HL-60 (cell line): ENCODE data around the gene JADE2.

Experiments used
- GABPA ChIP-seq: IDR thresholded peaks from 2 replicates; pipeline ENCODE4 v1.6.1; 2012; ENCODE audit warnings: low read depth
- POLR2AphosphoS5 ChIP-seq: IDR thresholded peaks from 2 replicates; pipeline ENCODE4 v1.6.1; 2012; ENCODE audit warnings: low read depth
- SPI1 ChIP-seq: IDR thresholded peaks from 2 replicates; pipeline ENCODE4 v1.6.1; 2012; ENCODE audit warnings: low read depth, mild to moderate bottlenecking, borderline replicate concordance
- TF ChIP-seq, protein P1 (sequence below): IDR thresholded peaks from one replicate; pipeline ENCODE4 v1.5.1; 2011; ENCODE audit warnings: low read length, control low read depth, inconsistent platforms; ENCODE audit not compliant: insufficient read depth
- TF ChIP-seq, protein P2 (sequence below): IDR thresholded peaks from 2 replicates; pipeline ENCODE4 v1.6.1; 2012; ENCODE audit warnings: low read depth; ENCODE audit not compliant: insufficient replicate concordance

DNA sequence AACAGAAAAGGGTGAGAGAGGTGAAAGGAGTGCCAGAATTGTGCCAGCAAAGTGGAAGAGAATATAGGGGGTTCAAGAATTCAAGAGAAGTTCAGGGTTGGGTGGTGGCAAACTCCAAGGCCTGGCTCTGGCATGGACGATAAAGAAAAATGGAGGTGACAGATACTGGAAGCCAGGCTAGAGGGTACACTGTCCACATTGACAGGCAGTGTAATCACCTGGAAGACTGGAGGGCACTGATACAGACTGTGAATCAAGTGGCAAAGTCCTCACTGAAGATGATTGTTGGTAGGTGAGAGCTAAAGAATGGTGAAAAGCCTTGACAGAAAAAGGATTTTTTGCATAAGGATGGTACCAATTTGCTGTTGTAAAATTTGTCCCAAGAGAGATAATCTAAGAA, 100.1 kb downstream of the JADE2 start:
- TF ChIP-seq, protein P1, sequence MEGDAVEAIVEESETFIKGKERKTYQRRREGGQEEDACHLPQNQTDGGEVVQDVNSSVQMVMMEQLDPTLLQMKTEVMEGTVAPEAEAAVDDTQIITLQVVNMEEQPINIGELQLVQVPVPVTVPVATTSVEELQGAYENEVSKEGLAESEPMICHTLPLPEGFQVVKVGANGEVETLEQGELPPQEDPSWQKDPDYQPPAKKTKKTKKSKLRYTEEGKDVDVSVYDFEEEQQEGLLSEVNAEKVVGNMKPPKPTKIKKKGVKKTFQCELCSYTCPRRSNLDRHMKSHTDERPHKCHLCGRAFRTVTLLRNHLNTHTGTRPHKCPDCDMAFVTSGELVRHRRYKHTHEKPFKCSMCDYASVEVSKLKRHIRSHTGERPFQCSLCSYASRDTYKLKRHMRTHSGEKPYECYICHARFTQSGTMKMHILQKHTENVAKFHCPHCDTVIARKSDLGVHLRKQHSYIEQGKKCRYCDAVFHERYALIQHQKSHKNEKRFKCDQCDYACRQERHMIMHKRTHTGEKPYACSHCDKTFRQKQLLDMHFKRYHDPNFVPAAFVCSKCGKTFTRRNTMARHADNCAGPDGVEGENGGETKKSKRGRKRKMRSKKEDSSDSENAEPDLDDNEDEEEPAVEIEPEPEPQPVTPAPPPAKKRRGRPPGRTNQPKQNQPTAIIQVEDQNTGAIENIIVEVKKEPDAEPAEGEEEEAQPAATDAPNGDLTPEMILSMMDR, result no peak
- TF ChIP-seq, protein P2, sequence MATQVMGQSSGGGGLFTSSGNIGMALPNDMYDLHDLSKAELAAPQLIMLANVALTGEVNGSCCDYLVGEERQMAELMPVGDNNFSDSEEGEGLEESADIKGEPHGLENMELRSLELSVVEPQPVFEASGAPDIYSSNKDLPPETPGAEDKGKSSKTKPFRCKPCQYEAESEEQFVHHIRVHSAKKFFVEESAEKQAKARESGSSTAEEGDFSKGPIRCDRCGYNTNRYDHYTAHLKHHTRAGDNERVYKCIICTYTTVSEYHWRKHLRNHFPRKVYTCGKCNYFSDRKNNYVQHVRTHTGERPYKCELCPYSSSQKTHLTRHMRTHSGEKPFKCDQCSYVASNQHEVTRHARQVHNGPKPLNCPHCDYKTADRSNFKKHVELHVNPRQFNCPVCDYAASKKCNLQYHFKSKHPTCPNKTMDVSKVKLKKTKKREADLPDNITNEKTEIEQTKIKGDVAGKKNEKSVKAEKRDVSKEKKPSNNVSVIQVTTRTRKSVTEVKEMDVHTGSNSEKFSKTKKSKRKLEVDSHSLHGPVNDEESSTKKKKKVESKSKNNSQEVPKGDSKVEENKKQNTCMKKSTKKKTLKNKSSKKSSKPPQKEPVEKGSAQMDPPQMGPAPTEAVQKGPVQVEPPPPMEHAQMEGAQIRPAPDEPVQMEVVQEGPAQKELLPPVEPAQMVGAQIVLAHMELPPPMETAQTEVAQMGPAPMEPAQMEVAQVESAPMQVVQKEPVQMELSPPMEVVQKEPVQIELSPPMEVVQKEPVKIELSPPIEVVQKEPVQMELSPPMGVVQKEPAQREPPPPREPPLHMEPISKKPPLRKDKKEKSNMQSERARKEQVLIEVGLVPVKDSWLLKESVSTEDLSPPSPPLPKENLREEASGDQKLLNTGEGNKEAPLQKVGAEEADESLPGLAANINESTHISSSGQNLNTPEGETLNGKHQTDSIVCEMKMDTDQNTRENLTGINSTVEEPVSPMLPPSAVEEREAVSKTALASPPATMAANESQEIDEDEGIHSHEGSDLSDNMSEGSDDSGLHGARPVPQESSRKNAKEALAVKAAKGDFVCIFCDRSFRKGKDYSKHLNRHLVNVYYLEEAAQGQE, result no peak
- no peak for TF ChIP-seq POLR2AphosphoS5
- TF ChIP-seq SPI1, result no peak
- TF ChIP-seq GABPA, result no peak
